ES-I3 (cell line): Measurements from ENCODE around the gene RGL4.

Source experiments
- H3K36me3 ChIP-seq: 2 replicates; pipeline ENCODE4 v1.6.1; 2013; ENCODE audit warnings: mild to moderate bottlenecking, low read length, control low read depth, moderate library complexity; ENCODE audit not compliant: insufficient read depth
- H3K4me1 ChIP-seq: 2 replicates; pipeline ENCODE4 v1.6.1; 2013; ENCODE audit warnings: mild to moderate bottlenecking, control low read depth, low read length; ENCODE audit not compliant: insufficient read depth
- H3K9ac ChIP-seq: 2 replicates; pipeline ENCODE4 v1.6.1; 2013; ENCODE audit warnings: low read depth, mild to moderate bottlenecking, low read length, moderate library complexity
- H3K9me3 ChIP-seq: 2 replicates; pipeline ENCODE4 v1.6.1; 2013; ENCODE audit warnings: mild to moderate bottlenecking, low read length, moderate library complexity; ENCODE audit not compliant: control insufficient read depth, insufficient read depth

RGL4 gene

GRCh38 chr22:23685205-23685784 is 5.5 kb upstream of the RGL4 start:
- H3K9ac ChIP-seq, result no peak overlapping the region
- no peaks in the 10 kb centered on the region for H3K4me1 ChIP-seq
- H3K9me3 ChIP-seq, result no peaks in the 10 kb centered on the region
- no peaks in the 10 kb centered on the region; the same call in 1 of the 2 replicates for H3K36me3 ChIP-seq

GRCh38 chr22:23686416-23687024 is 4.3 kb upstream of the RGL4 start:
- no peaks in the 10 kb centered on the region; the same call in 1 of the 2 replicates for H3K36me3 ChIP-seq
- H3K9ac ChIP-seq, result no peak overlapping the region
- no peaks in the 10 kb centered on the region for H3K9me3 ChIP-seq
- H3K4me1 ChIP-seq, result no peaks in the 10 kb centered on the region

- Histone ChIP-seq H3K9me3 (no peaks in the 10 kb centered on the region), H3K9ac (no peak overlapping the region), H3K4me1 (no peaks in the 10 kb centered on the region), H3K36me3 (no peaks in the 10 kb centered on the region; the same call in 1 of the 2 replicates)
Measured at GRCh38 chr22:23688121-23688520, 2.7 kb upstream of the RGL4 start.

GRCh38 chr22:23688571-23688970 is 2.2 kb upstream of the RGL4 start:
- Histone ChIP-seq H3K9me3 (no peaks in the 10 kb centered on the region), H3K36me3 (no peaks in the 10 kb centered on the region; the same call in 1 of the 2 replicates), H3K4me1 (no peaks in the 10 kb centered on the region)

GRCh38 chr22:23689414-23689813 is 1.4 kb upstream of the RGL4 start:
- Histone ChIP-seq H3K9me3 (no peaks in the 10 kb centered on the region), H3K9ac (no peak overlapping the region), H3K4me1 (no peaks in the 10 kb centered on the region), H3K36me3 (peaks cover 1% of the 10 kb centered on the region; the same call in 1 of the 2 replicates)

More at GRCh38 chr22:23688571-23688970, 2.2 kb upstream of the RGL4 start:
- no peak overlapping the region for H3K9ac ChIP-seq

- Histone ChIP-seq H3K36me3 (peaks cover 11% of the 10 kb centered on the region; the same call in 1 of the 2 replicates), H3K9ac (no peak overlapping the region), H3K4me1 (no peaks in the 10 kb centered on the region), H3K9me3 (no peaks in the 10 kb centered on the region)
Measured at GRCh38 chr22:23691748-23692423, 1.1 kb downstream of the RGL4 start.

GRCh38 chr22:23692598-23693291 is 1.9 kb downstream of the RGL4 start:
- Histone ChIP-seq H3K9me3 (no peaks in the 10 kb centered on the region), H3K36me3 (peaks cover 11% of the 10 kb centered on the region; the same call in 1 of the 2 replicates), H3K4me1 (no peaks in the 10 kb centered on the region), H3K9ac (no peak overlapping the region)

- Histone ChIP-seq H3K36me3 (peaks cover 11% of the 10 kb centered on the region; the same call in 1 of the 2 replicates), H3K9me3 (no peaks in the 10 kb centered on the region), H3K4me1 (no peaks in the 10 kb centered on the region), H3K9ac (no peak overlapping the region)
Measured at GRCh38 chr22:23693979-23694680, 3.3 kb downstream of the RGL4 start.

GRCh38 chr22:23695141-23695540 is 4.3 kb downstream of the RGL4 start:
- Histone ChIP-seq H3K4me1 (no peaks in the 10 kb centered on the region), H3K9ac (no peak overlapping the region), H3K36me3 (peaks cover 17% of the 10 kb centered on the region), H3K9me3 (no peaks in the 10 kb centered on the region)

GRCh38 chr22:23695571-23696325 is 4.9 kb downstream of the RGL4 start:
- Histone ChIP-seq H3K4me1 (no peaks in the 10 kb centered on the region), H3K9me3 (no peaks in the 10 kb centered on the region), H3K36me3 (peaks cover 20% of the 10 kb centered on the region), H3K9ac (no peak overlapping the region)

GRCh38 chr22:23696326-23696851 is 5.6 kb downstream of the RGL4 start:
- no peaks in the 10 kb centered on the region for H3K4me1 ChIP-seq
- no peaks in the 10 kb centered on the region for H3K9me3 ChIP-seq
- no peak overlapping the region for H3K9ac ChIP-seq
- peaks cover 20% of the 10 kb centered on the region for H3K36me3 ChIP-seq

GRCh38 chr22:23697031-23697970 is 6.5 kb downstream of the RGL4 start:
- Histone ChIP-seq H3K4me1 (no peaks in the 10 kb centered on the region), H3K9me3 (no peaks in the 10 kb centered on the region), H3K36me3 (peaks cover 20% of the 10 kb centered on the region), H3K9ac (no peak overlapping the region)
